MCF 10A (cell line): ENCODE data around the gene GABRA5. TPM values are rescaled to one million over a fixed set of nuclear protein-coding genes. Genes with fewer than 3 reads are reported as not detected.

Source experiments
- BruUV-seq: library from RNA; stranded (reverse); fragments of 400-500 nt; replicated peaks from 2 replicates; lab custom pipeline; 2021; lab: Mats Ljungman, UMichigan
- CTCF ChIA-PET: fragments of 300-600 bp; sonication (Branson Sonifier 250); formaldehyde crosslinking; extraction: SDS; loops from one replicate; lab custom pipeline; 2021; ENCODE audit warnings: antibody characterized with exemption, inconsistent platforms; lab: Yijun Ruan, JAX
- POLR2A ChIA-PET: fragments of 300-600, 350-650 bp; sonication (Branson Sonifier 250); formaldehyde crosslinking; extraction: SDS; loops from one replicate; lab custom pipeline; 2020; ENCODE audit warnings: antibody characterized with exemption, inconsistent platforms; lab: Yijun Ruan, JAX
- DNase-seq: peaks from one replicate; pipeline ENCODE4 v3.0.0-alpha.2; 2018; ENCODE audit not compliant: unreplicated experiment
- H3K27ac Mint-ChIP-seq: one replicate; pipeline ENCODE4 v1.8.0; 2022; ENCODE audit warnings: mild to moderate bottlenecking, low read depth, mixed read lengths; ENCODE audit not compliant: unreplicated experiment
- H3K27me3 Mint-ChIP-seq: one replicate; pipeline ENCODE4 v1.8.0; 2022; ENCODE audit warnings: mixed read lengths; ENCODE audit not compliant: insufficient read depth, unreplicated experiment
- H3K36me3 Mint-ChIP-seq: one replicate; pipeline ENCODE4 v1.8.0; 2022; ENCODE audit warnings: mild to moderate bottlenecking, moderate library complexity, mixed read lengths; ENCODE audit not compliant: insufficient read depth, unreplicated experiment
- H3K4me1 Mint-ChIP-seq: one replicate; pipeline ENCODE4 v1.8.0; 2022; ENCODE audit warnings: mixed read lengths; ENCODE audit not compliant: insufficient read depth, unreplicated experiment
- H3K4me3 Mint-ChIP-seq: one replicate; pipeline ENCODE4 v1.8.0; 2022; ENCODE audit warnings: mild to moderate bottlenecking, moderate library complexity, mixed read lengths; ENCODE audit not compliant: unreplicated experiment
- H3K9me3 Mint-ChIP-seq: one replicate; pipeline ENCODE4 v1.8.0; 2022; ENCODE audit warnings: mixed read lengths; ENCODE audit not compliant: unreplicated experiment
- intact Hi-C: fragments of 100-400 bp; cut with micrococcal nuclease; formaldehyde crosslinking; loops from 2 replicates; pipeline ENCODE4 v1.14.1; 2022
- total RNA-seq: library from RNA; stranded (reverse); gene quantifications from 2 replicates; pipeline ENCODE4 v1.2.3, GENCODE V29; 2022
- TF ChIP-seq, protein P1 (sequence below): fragments of 200-600 bp; IDR thresholded peaks from one replicate; pipeline ENCODE4 v1.8.0; 2022; ENCODE audit warnings: antibody characterized with exemption, mild to moderate bottlenecking; ENCODE audit not compliant: unreplicated experiment

GABRA5 gene
- total RNA-seq, 1 experiment from 2014 or later, result not detected

- Mint-ChIP-seq H3K4me1 (no peaks in the 10 kb centered on the region), H3K4me3 (no peak within 1 kb of the TSS), H3K9me3 (peaks cover 9% of the 10 kb centered on the region), H3K36me3 (no peaks in the 10 kb centered on the region), H3K27ac (no peak within 1 kb of the TSS), H3K27me3 (no peaks in the 10 kb centered on the region)
- no TSS peak for BruUV-seq
- intact Hi-C loops, result no loop called here
- TF ChIP-seq, protein P1, sequence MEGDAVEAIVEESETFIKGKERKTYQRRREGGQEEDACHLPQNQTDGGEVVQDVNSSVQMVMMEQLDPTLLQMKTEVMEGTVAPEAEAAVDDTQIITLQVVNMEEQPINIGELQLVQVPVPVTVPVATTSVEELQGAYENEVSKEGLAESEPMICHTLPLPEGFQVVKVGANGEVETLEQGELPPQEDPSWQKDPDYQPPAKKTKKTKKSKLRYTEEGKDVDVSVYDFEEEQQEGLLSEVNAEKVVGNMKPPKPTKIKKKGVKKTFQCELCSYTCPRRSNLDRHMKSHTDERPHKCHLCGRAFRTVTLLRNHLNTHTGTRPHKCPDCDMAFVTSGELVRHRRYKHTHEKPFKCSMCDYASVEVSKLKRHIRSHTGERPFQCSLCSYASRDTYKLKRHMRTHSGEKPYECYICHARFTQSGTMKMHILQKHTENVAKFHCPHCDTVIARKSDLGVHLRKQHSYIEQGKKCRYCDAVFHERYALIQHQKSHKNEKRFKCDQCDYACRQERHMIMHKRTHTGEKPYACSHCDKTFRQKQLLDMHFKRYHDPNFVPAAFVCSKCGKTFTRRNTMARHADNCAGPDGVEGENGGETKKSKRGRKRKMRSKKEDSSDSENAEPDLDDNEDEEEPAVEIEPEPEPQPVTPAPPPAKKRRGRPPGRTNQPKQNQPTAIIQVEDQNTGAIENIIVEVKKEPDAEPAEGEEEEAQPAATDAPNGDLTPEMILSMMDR, result no peak
- CTCF ChIA-PET, result no interaction called here
- no peak for DNase-seq
- POLR2A ChIA-PET, result no interaction called here
Measured at GRCh38 chr15:26970712-26971210, 103.9 kb downstream of the GABRA5 start, which contains the start of gene GABRG3. GABRG3 (plus strand) TSS chr15:26971181.

DNA sequence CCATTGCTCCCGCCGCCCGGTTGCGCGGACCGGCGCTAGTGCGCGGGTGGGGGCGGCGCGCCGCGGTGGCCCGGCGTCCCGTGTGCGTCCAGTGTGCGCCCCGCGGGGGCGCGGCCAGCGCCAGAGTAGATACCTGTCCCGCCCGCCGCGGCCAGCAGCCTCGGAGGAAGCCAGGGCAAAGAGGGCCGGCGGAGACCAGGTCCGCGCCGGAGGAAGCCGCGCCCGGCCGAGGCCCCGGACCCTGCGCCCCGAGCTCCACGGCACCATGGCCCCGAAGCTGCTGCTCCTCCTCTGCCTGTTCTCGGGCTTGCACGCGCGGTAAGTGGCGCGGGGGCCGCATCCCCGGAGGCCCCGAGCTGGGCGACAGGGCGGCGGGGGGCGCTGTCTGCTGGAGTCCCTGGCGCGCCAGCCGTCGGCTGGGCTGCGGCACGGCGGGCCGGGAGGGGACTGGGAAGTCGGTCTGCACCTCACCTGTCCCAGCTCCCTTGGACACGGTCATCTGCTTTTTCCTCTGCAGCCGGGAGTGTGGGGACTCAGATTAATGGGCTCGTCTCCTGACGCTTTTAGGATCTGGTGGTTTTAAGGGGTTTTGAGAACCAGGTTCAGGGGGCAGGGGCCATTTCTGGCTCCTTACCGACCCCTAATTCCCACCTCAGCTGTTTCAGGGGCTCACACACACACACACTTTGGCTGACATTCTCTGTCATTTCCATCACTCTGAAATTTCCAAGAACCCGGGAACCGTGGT, 104.6 kb downstream of the GABRA5 start:
- intact Hi-C loops, result no loop called here
- no peak overlapping the region for H3K4me3 Mint-ChIP-seq
- DNase-seq, result no peak
- H3K36me3 Mint-ChIP-seq, result no peaks in the 10 kb centered on the region
- CTCF ChIA-PET, result interaction anchor here (0.6 kb wide), 1 partner anchor 1424 kb away, joined by 3 read pairs; no protein-coding TSS in a partner anchor
- no peak overlapping the region for H3K27ac Mint-ChIP-seq
- H3K4me1 Mint-ChIP-seq, result no peaks in the 10 kb centered on the region
- POLR2A ChIA-PET, result no interaction called here
- TF ChIP-seq, protein P1, result no peak
- BruUV-seq, result no TSS peak
- H3K9me3 Mint-ChIP-seq, result peaks cover 13% of the 10 kb centered on the region
- no peaks in the 10 kb centered on the region for H3K27me3 Mint-ChIP-seq

GRCh38 chr15:26972636-26973035, 105.8 kb downstream of the GABRA5 start:
- Mint-ChIP-seq H3K27me3 (no peaks in the 10 kb centered on the region), H3K4me3 (no peak overlapping the region)

More at GRCh38 chr15:26972636-26973035, 105.8 kb downstream of the GABRA5 start:
- Mint-ChIP-seq H3K4me1 (no peaks in the 10 kb centered on the region), H3K9me3 (peaks cover 21% of the 10 kb centered on the region), H3K27ac (no peak overlapping the region), H3K36me3 (no peaks in the 10 kb centered on the region)
- no peak for DNase-seq
- CTCF ChIA-PET, result interaction anchor here (0.6 kb wide), 1 partner anchor 10 kb away, joined by 3 read pairs; no protein-coding TSS in a partner anchor
- TF ChIP-seq, protein P1, result no peak
- POLR2A ChIA-PET, result no interaction called here
- intact Hi-C loops, result no loop called here
- no TSS peak for BruUV-seq
